HG02938 (cell line): ENCODE measurements around the gene DOK3.

Experiments
- ATAC-seq: cut with Tn5 transposase; IDR thresholded peaks from one replicate; pipeline ENCODE4 v1.9.1; 2021; ENCODE audit warnings: mild to moderate bottlenecking, moderate library complexity; ENCODE audit not compliant: unreplicated experiment

Gene DOK3

DNA sequence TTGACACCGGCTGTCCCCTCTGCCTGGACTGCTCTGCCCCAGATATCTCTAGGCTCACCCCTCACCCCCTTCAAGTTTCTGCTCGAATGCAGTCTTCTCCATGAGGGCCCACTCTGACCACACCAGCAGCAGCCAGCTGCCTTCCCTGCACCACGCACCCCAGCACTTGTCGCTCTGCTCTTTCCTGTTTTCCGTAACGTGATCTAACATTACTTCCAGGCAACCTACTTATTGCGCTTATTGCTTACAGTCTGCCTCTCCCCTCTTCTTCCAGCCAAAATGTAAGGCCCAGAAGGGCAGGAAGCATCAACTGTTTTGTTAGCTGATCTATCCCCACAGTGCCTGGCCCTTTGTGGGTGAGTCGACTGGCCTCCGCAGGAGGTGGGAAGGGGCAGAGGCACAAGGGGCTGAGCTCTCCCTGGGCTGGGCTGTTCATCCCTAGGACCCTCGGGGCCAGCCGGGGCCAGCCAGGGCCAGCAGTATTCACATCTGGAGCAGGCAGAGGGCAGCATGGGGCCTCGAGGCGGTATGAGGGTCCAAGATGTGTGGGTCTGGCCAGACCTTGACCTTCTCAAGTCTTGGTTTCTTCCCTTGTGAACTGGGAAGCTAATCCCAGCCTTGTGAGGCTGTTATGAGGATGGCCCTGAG is 24.6 kb downstream of the DOK3 start:
- no peak for ATAC-seq

- no peak for ATAC-seq
These were observed 25.4 kb downstream of the DOK3 start for GRCh38 chr5:177483994-177484901.

DNA sequence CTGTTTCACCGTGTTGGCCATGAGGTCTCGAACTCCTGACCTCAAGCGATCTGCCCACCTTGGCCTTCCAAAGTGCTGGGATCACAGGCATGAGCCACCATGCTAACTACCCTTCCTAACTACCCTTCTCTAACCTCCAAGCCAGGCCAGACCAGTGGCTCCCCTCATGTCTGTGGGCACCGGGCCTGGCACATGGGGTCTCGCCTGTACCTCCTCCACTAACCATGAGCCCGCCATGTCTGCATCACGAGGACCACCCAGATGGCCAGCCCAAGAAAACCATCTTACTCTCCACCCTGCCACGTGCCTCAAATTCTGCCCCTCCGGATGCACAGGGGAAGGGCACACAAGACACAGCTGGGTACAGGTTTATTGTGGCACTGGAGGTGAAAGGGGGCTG is 26.6 kb downstream of the DOK3 start:
- no peak for ATAC-seq

- ATAC-seq = no peak
These were observed 27.2 kb downstream of the DOK3 start for GRCh38 chr5:177482359-177482795.

DNA sequence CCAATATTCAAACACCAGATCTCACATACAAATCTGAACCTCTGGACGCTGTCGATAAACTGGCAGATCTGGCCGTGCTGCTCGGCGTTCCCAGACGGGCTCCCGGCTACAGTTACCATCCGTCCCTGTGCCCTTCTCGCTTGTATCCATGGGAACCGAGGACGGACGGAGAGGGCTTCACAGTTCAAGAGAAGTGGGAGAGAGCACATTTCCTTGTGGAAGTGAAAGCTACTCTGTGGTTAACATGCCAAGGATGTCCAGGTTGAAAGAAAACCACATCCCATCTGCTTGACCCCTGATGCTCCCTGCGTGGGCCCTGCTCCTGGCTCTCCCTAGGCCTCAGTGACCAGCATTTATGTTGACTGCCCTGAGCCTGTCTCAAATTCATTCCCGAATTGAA is 29.9 kb downstream of the DOK3 start:
- no peak for ATAC-seq

GRCh38 chr5:177478711-177479646 is 30.6 kb downstream of the DOK3 start:
- no peak for ATAC-seq

- no peak for ATAC-seq
These were observed 31.7 kb downstream of the DOK3 start for GRCh38 chr5:177477701-177478477.

- ATAC-seq = no peak
These were observed 32.9 kb downstream of the DOK3 start for GRCh38 chr5:177476531-177477233.

DNA sequence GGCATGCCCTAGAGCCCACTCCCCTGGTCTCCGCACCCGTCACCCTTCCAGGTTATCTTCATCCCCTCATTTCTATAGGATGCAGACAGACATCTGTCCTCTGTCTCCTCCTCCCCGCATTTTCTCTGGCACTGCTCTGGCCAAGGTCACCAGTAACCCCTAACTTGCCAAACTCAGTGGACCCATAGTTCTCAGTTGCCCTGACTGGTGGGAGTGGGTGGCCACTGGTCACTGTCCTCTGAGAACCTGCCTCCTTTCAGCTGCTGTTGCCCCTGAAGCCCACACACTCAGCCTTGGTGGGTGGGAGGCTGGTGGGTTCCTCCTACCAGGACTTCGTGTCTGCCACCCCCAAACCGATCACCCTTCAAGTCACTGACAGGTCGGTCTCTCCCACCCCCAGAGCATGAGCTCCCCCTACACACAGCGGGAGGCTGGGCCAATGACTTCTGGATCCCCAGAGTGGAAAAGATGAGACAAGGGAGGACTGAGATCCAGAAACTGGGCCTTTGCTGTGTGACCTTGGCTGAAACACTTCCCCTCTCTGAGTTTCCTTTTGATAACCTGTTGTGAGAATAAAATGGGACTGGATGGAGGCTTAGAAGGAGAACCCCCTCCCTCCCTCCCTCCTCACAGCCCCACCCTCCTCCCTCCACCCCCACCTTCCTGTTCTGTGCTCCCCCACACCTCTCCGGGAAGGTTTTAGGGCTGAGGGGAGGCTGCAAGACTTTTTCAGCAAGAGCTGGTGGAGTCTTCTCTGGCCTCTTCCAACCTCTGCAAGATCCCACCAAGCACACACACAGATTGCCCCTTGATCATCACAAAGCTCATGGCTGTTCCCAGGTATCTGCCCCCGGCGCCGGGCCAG is 33.8 kb downstream of the DOK3 start:
- no peak for ATAC-seq

- no peak for ATAC-seq
These were observed 34.6 kb downstream of the DOK3 start for GRCh38 chr5:177474846-177475562.

DNA sequence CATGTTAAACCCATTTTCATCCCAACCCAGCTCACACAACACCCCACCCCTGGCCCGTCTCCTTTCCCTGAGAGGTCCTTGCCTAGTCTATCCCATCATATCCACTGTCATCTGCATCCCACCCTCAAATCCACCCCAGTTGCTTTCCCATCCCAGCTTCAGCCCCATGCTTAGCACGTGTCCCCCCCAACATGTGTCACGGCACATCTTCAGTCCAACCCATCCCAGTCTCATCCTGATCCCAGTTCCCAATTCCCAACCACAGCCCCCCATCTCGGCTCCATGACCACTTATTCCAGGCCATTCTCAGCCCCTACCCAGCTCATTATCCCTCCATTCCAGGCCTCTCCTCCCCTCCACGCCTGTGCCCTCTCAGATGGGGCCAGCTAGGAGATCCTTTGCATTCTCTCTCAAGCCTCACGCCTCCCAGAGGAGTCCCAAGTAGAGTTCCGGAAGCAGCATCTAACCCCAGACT is 35.6 kb downstream of the DOK3 start:
- ATAC-seq = no peak

DNA sequence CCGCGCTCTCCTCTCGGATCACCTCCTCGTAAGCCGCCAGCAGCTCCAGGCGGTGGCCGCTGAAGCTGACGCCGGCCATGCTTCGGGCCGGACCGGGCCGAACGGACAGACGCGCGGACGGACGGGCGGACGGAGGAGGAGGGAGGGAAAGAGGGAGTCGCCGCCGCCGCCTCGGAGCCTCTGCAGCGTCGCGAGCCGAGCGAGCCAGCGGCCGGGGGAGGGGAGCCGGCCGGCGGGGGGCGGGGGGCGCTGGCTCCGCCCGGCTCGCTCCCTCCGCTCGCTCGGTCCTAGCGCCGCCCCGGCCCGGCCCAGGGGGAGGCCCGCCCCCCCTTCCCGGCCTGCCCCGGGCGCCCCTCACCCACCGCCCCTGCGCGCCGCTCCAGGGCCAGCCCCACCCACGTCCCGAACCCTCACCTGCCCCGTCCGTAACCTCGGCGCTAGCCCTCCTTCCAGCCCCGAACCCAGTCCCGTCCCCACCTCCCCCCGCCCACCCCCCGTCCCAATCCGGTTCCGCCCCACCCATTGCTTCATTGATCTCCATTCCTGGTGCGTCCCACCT is 36.1 kb downstream of the DOK3 start, which contains the start of gene DBN1:
Gene DBN1, minus strand, starts transcription at position 192 of the 559 bp plus-strand sequence. Its CDS starts 113 bp downstream, at position 79.
- ATAC-seq = no peak

GRCh38 chr5:177472460-177473442 is 36.9 kb downstream of the DOK3 start:
- ATAC-seq = no peak

DNA sequence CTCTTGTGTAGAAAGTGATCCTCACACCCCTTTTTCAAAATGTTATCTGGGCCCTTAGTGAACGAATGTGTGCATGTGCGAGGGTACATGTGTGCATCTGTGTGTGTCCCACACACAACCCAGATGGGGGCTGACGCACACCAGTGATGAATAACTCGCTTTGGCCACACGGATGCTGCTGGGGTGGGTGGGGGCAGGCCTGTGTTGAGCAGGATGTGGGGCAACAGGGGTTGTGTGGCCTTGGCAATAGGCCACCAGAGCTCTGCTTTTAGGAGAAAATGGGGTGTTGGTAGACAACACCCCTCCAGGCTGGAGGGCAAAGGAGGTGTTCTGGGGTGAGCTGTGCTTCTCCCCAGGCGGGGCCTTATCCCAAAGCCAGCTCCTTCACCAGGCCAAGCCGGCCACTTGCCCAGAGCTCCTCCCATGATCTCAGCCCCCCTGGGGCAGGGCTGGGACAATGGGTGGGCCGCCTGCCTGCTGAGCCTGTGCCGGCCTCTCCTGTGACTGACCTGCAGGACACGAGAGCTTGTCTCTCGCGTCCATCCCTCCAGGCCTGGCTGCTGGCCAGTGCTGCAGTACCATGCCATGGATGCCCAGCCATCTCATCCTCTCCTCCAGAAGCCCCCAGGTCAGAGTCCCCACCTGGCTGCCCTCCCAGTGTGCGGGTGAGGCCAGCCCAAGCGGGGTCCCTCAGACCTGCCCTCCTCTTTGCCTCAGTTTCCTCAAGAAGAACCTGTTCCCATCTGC is 37.8 kb downstream of the DOK3 start:
- ATAC-seq = no peak

GRCh38 chr5:177470759-177471536 is 38.7 kb downstream of the DOK3 start:
- ATAC-seq = no peak
